GM20000 (cell line): ENCODE measurements around the gene FDX1.

ENCODE experiments used
- DNase-seq: peaks from one replicate; pipeline ENCODE4 v3.0.0; 2012; ENCODE audit warnings: low spot score
- CTCF ChIP-seq: IDR thresholded peaks from 2 replicates; pipeline ENCODE4 v1.5.1; 2012; ENCODE audit warnings: mild to moderate bottlenecking, control low read depth; ENCODE audit errors: extremely low read depth, missing control alignments

The FDX1 gene

GRCh38 chr11:110433393-110434333 is 3.9 kb downstream of the FDX1 start:
- TF ChIP-seq CTCF = peak; percentile 2
- peak; percentile 48 for DNase-seq

GRCh38 chr11:110434952-110435779 is 5.4 kb downstream of the FDX1 start:
- peak; percentile 36 for TF ChIP-seq CTCF
- DNase-seq = no peak

- TF ChIP-seq CTCF = no peak
- DNase-seq = no peak
Measured at GRCh38 chr11:110435780-110436717, 6.3 kb downstream of the FDX1 start.

- TF ChIP-seq CTCF = no peak
- DNase-seq = no peak
Measured at GRCh38 chr11:110438017-110438416, 8.3 kb downstream of the FDX1 start.

- TF ChIP-seq CTCF = no peak
- DNase-seq = no peak
Measured at GRCh38 chr11:110445437-110445836, 15.7 kb downstream of the FDX1 start.

- no peak for DNase-seq
- no peak for TF ChIP-seq CTCF
Measured at GRCh38 chr11:110446061-110446460, 16.3 kb downstream of the FDX1 start.
